VCaP (cell line): Measurements from ENCODE around the gene ZNF200.

Source experiments
- H3K27ac ChIP-seq: fragments of 450-650 bp; 2 replicates; pipeline ENCODE4 v1.5.1; 2017
- TF ChIP-seq, protein P1 (sequence below): fragments of 450-650 bp; conservative IDR thresholded peaks from 2 replicates; pipeline ENCODE4 v1.5.1; 2017; ENCODE audit warnings: mild to moderate bottlenecking, moderate library complexity

Gene ZNF200

DNA sequence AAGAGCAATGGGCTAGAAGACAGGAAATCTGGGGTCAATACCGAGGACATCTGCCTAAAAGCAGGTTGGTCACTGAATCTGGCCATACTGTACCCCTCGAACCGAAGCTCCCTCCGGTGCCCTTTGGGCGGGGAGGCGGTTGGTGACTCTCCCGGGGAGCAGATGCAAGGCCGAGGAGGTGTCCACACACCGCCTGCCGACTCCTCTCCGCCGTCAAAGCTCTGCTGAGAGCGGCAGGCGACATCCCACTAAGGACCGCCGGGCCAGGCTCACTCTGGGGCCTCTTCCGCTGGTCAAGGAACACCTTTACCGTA is 458 bp downstream of the ZNF200 start:
- TF ChIP-seq, protein P1, sequence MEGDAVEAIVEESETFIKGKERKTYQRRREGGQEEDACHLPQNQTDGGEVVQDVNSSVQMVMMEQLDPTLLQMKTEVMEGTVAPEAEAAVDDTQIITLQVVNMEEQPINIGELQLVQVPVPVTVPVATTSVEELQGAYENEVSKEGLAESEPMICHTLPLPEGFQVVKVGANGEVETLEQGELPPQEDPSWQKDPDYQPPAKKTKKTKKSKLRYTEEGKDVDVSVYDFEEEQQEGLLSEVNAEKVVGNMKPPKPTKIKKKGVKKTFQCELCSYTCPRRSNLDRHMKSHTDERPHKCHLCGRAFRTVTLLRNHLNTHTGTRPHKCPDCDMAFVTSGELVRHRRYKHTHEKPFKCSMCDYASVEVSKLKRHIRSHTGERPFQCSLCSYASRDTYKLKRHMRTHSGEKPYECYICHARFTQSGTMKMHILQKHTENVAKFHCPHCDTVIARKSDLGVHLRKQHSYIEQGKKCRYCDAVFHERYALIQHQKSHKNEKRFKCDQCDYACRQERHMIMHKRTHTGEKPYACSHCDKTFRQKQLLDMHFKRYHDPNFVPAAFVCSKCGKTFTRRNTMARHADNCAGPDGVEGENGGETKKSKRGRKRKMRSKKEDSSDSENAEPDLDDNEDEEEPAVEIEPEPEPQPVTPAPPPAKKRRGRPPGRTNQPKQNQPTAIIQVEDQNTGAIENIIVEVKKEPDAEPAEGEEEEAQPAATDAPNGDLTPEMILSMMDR: no peak
- peak overlapping the region; percentile 81 for H3K27ac ChIP-seq

DNA sequence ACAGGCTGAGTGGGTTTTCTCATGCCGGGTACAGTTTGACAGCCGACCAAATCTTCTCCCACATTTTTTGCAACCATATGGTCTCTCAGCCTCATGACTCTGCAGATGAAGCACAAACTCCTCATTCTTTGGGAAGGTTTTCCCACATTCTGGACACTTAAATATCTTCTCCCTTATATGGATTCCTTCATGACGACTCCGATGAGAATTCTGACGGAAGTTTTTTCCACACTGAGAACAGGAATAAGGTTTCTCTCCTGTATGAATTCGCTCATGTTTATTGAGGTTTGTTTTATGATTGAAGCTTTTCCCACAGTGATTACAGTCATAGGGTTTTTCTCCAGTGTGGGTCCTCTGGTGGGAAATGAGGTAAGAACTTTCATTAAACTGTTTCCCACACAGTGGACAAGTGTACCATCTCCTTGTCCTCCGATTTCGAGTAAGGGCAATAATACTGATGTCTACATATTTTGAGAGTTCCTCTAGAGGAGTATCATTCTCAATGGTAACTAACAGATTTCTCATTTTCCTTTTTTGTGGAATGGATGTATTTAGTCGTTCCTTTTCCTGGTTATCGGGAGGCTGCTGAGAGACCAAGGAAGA is 10.9 kb downstream of the ZNF200 start:
- no peak overlapping the region for H3K27ac ChIP-seq
- TF ChIP-seq, protein P1: no peak

DNA sequence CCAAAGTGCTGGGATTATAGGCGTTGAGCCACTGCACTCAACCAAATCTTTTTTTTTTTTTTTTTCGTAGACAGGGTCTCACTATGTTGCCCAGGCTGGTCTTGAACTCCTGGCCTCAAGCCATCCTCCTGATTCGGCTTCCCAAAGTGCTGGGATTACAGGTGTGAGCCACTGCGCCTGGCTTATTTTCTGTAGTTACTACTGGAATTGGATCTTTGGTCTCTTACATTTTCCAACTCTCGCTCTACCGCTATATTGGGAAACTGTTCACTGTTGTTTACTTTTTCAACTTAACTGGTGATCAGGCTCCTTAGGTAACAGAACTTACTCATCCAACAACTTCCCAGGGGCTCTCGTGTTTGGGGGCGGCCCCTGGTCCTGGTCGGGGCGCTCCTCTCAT is 14.1 kb downstream of the ZNF200 start:
- H3K27ac ChIP-seq: no peak overlapping the region
- TF ChIP-seq, protein P1: no peak

DNA sequence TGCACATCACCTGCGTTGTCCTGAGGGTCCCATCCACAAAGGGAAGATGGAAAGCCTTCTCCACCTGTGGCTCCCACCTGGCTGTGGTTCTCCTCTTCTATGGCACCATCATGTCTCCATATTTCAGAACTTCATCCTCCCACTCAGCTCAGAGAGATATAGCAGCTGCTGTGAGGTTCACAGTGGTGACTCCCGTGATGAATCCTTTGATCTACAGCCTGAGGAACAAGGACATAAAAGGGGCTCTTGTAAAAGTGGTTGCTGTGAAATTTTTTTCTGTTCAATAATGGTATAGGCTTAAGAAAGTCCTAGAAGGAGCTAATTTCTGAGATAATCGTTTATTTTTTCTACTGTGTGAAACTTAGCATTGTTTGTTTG is 18.7 kb downstream of the ZNF200 start:
- TF ChIP-seq, protein P1: no peak
- no peak overlapping the region for H3K27ac ChIP-seq

DNA sequence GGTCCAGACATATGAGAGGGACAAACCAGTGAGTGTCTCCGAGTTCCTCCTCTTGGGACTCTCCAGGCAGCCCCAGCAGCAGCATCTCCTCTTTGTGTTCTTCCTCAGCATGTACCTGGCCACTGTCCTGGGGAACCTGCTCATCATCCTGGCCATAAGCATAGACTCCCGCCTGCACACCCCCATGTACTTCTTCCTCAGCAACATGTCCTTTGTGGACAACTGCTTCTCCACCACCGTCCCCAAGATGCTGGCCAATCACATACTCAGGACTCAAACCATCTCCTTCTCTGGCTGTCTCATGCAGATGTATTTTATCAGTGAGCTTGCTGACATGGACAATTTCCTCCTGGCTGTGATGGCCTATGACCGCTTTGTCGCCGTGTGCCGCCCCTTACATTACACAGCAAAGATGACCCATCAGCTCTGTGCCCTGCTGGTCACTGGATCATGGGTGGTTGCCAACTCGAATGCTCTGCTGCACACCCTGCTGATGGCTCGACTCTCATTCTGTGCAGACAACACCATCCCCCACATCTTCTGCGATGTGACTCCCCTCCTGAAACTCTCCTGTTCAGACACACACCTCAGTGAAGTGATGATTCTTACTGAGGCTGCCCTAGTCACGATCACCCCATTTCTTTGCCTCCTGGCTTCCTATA is 19.2 kb downstream of the ZNF200 start:
- TF ChIP-seq, protein P1: no peak
- H3K27ac ChIP-seq: no peak overlapping the region

DNA sequence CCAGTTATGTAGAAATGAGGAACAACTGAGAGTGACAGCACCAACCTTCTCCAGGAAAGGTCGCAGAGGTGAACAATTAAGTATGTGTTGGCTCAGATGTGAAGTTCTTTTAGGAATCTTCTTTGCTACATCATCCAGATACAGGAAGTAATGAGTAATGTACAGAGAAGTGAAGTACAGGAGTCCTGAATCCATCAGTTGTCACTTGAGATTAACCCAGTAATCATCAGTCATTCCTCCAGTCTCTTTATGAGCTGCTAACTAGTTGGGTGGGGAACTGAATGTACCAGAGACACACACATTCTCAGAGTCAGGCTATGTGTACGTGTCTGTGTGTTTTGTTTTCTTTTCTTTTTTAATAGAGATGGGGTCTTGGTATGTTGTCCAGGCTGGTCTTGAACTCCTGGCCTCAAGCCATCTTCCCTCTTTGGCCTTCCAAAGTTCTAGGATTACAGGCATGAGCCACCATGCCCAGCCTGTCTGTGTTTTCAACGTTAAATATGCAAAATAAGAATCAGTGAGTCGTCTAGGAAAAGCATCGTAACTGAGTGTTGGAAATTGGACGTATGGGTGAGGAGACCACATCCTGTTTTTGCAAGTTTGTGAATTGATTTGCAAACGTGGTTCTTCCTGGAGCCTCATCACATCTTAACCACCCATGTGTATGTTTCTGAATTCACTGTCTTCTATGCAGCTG is 19.9 kb downstream of the ZNF200 start:
- no peak overlapping the region for H3K27ac ChIP-seq
- TF ChIP-seq, protein P1: no peak

DNA sequence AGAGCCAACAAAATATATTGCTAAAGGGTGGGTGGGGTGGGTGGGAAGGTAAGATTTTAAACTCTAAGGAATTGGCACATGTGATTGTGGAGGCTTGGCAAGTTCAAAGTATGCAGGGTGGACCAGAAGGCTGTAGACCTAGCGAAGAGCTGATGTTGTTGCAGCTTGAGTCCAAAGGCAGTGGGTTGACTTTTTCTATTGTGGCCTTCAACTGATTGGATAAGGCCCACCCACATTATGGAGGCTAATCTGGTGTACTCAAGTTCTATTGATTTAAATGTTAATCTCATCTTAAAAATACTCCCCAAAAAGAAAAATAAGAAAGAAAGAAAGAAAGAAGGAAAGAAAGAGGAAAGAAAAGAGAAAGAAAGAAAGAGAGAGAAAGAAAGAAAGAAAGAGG is 22.4 kb downstream of the ZNF200 start:
- TF ChIP-seq, protein P1: no peak

More for the DNA sequence above, 22.4 kb downstream of the ZNF200 start:
- H3K27ac ChIP-seq: no peak overlapping the region
